Endothelial cell of umbilical vein (primary cell): ENCODE results near the gene FGF12. TPM values are rescaled to one million over a fixed set of nuclear protein-coding genes. Genes with fewer than 3 reads are reported as not detected.

Experiments used
- BruUV-seq: library from RNA; stranded (reverse); fragments of 400-500 nt; replicated peaks from 2 replicates; lab custom pipeline; 2021; lab: Mats Ljungman, UMichigan
- CTCF ChIA-PET: fragments of 300-600, 350-600 bp; sonication (Branson Sonifier 250); formaldehyde crosslinking; loops from one replicate; lab custom pipeline; 2021; ENCODE audit warnings: antibody characterized with exemption, inconsistent platforms; lab: Charles Lee
- POLR2A ChIA-PET: fragments of 300-600, 350-600 bp; sonication (Branson Sonifier 250); formaldehyde crosslinking; loops from one replicate; lab custom pipeline; 2021; ENCODE audit warnings: antibody characterized with exemption, inconsistent platforms; lab: Charles Lee
- DNase-seq: peaks from one replicate; pipeline ENCODE4 v3.0.0-alpha.2; 2011; ENCODE audit warnings: low read depth, low spot score
- FAIRE-seq: peaks from 2 replicates; lab custom pipeline; 2011; peaks lifted over from hg19 to GRCh38; lab: Jason Lieb, UNC
- H2AFZ ChIP-seq: 2 replicates; pipeline ENCODE4 v1.6.0; 2012; ENCODE audit warnings: low read depth, low read length, control low read depth, inconsistent platforms
- H3K27ac ChIP-seq: 2 replicates; pipeline ENCODE4 v1.5.1; 2011; ENCODE audit warnings: low read depth, mild to moderate bottlenecking, control low read depth, low read length, moderate library complexity; ENCODE audit not compliant: insufficient read depth
- H3K27me3 ChIP-seq, 2 experiments: 2 replicates each; pipeline versions ENCODE4 v1.6.0 to v1.6.1; 2011; ENCODE audit warnings: low read length in 2 of 2, mixed read lengths in 1 of 2; ENCODE audit not compliant: control insufficient read depth in 2 of 2, insufficient read depth in 2 of 2
- H3K36me3 ChIP-seq, 2 experiments: 2 replicates in 1 of 2; 3 replicates in 1 of 2; pipeline ENCODE4 v1.5.1; 2011; ENCODE audit warnings: low read length in 2 of 2, mild to moderate bottlenecking in 1 of 2, moderate library complexity in 1 of 2; ENCODE audit not compliant: control insufficient read depth in 2 of 2, insufficient read depth in 2 of 2; ENCODE audit errors: extremely low read depth in 1 of 2
- H3K4me1 ChIP-seq: 3 replicates; pipeline ENCODE4 v1.5.1; 2011; ENCODE audit warnings: mild to moderate bottlenecking, low read length; ENCODE audit not compliant: control insufficient read depth, insufficient read depth; ENCODE audit errors: extremely low read depth
- H3K4me2 ChIP-seq: 2 replicates; pipeline ENCODE4 v1.6.1; 2011; ENCODE audit warnings: low read length, control low read depth, mixed read lengths; ENCODE audit not compliant: insufficient read depth
- H3K4me3 ChIP-seq, 3 experiments: fragments of 200-600 bp in 1 of 3; sonication (generic), shearing (Covaris generic) in 1 of 3; replicated peaks in 1 of 3; 2 replicates each; pipeline ENCODE4 v1.5.1; 2011 to 2016; ENCODE audit warnings: control low read depth in 3 of 3, low read length in 3 of 3, mild to moderate bottlenecking in 2 of 3, inconsistent platforms in 1 of 3, low read depth in 1 of 3, moderate library complexity in 1 of 3; ENCODE audit not compliant: insufficient read depth in 1 of 3
- H3K79me2 ChIP-seq: 2 replicates; pipeline ENCODE4 v1.6.0; 2012; ENCODE audit warnings: low read length, inconsistent platforms; ENCODE audit not compliant: control insufficient read depth, insufficient read depth
- H3K9ac ChIP-seq: replicated peaks from 2 replicates; pipeline ENCODE3; 2011; ENCODE audit warnings: low read length, control low read depth; ENCODE audit not compliant: insufficient read depth; ENCODE audit errors: extremely low read depth
- H3K9me1 ChIP-seq: replicated peaks from 3 replicates; pipeline ENCODE4 v1.6.0; 2011; ENCODE audit warnings: mild to moderate bottlenecking, low read length; ENCODE audit not compliant: control insufficient read depth, insufficient read depth; ENCODE audit errors: extremely low read depth
- H3K9me3 ChIP-seq: replicated peaks from 2 replicates; pipeline ENCODE4 v1.5.1; 2012; ENCODE audit warnings: low read length, inconsistent platforms; ENCODE audit not compliant: control insufficient read depth, insufficient read depth
- H4K20me1 ChIP-seq: replicated peaks from 2 replicates; pipeline ENCODE3; 2011; ENCODE audit warnings: mild to moderate bottlenecking, low read length; ENCODE audit not compliant: control insufficient read depth, insufficient read depth; ENCODE audit errors: extremely low read depth
- EZH2 ChIP-seq: IDR thresholded peaks from 2 replicates; pipeline ENCODE4 v1.6.1; 2012; ENCODE audit warnings: borderline replicate concordance, low read depth, mild to moderate bottlenecking, moderate library complexity, low read length, inconsistent platforms; ENCODE audit not compliant: severe bottlenecking
- FOS ChIP-seq: IDR thresholded peaks from 2 replicates; pipeline ENCODE4 v1.6.1; 2011; ENCODE audit warnings: mild to moderate bottlenecking, low read length, moderate library complexity, borderline replicate concordance; ENCODE audit not compliant: insufficient read depth
- GATA2 ChIP-seq: IDR thresholded peaks from 2 replicates; pipeline ENCODE4 v1.7.0; 2011; ENCODE audit warnings: low read depth, mild to moderate bottlenecking, moderate library complexity, mixed read lengths, low read length; ENCODE audit not compliant: insufficient read length, insufficient read depth
- JUN ChIP-seq: IDR thresholded peaks from 2 replicates; pipeline ENCODE4 v1.6.1; 2011; ENCODE audit warnings: borderline replicate concordance, low read depth; ENCODE audit not compliant: insufficient read length, insufficient read depth
- MYC ChIP-seq: IDR thresholded peaks from one replicate; pipeline ENCODE4 v1.6.1; 2011; ENCODE audit warnings: mild to moderate bottlenecking, low read depth, low read length
- POLR2A ChIP-seq: IDR thresholded peaks from 2 replicates; pipeline ENCODE4 v1.6.1; 2012; ENCODE audit warnings: low read depth, mild to moderate bottlenecking, control low read depth, low read length
- POLR2AphosphoS5 ChIP-seq: IDR thresholded peaks from 2 replicates; pipeline ENCODE4 v1.6.1; 2012; ENCODE audit warnings: low read depth, mild to moderate bottlenecking, control low read depth, low read length, moderate library complexity; ENCODE audit not compliant: insufficient read depth
- dilution Hi-C: fragments of 300-500 bp; cut with MboI; formaldehyde crosslinking; loops from one replicate; pipeline ENCODE4 v1.15.0; 2019; ENCODE audit warnings: low sequenced_read_pairs; ENCODE audit not compliant: extremely low pct_ligation_motif_present
- intact Hi-C: fragments of 100-400 bp; cut with micrococcal nuclease; formaldehyde crosslinking; loops from one replicate; pipeline ENCODE4 v1.10.0; 2022
- polyA plus RNA-seq, 4 experiments: library from polyadenylated mRNA; depleted of rRNA in 3 of 4; stranded (reverse) in 3 of 4; unstranded in 1 of 4; fragments of >200 nt; gene quantifications; 2 replicates each; pipeline versions ENCODE4 v1.2.1 to v1.2.3, GENCODE V29; 2011 to 2012; ENCODE audit warnings: missing spikeins in 1 of 4
- total RNA-seq: library from RNA; stranded (reverse); gene quantifications from 2 replicates; pipeline ENCODE4 v1.2.3, GENCODE V29; 2021
- TF ChIP-seq, protein P1 (sequence below): IDR thresholded peaks from 2 replicates; pipeline ENCODE4 v1.6.1; 2011; ENCODE audit not compliant: insufficient read depth, insufficient read length
- TF ChIP-seq, protein P2 (sequence below), 2 donors: IDR thresholded peaks; 1 replicate in 1 of 2; 2 replicates in 1 of 2; pipeline ENCODE4 v1.5.1; 2011; ENCODE audit warnings: low read length in 2 of 2, mild to moderate bottlenecking in 2 of 2, moderate library complexity in 2 of 2, control low read depth in 1 of 2, inconsistent platforms in 1 of 2, low read depth in 1 of 2; ENCODE audit not compliant: insufficient read depth in 1 of 2; ENCODE audit errors: extremely low read depth in 1 of 2

The FGF12 gene
- total and polyA plus RNA-seq, 2 donors (not counting 3 experiments of a cell fraction or from before 2014, with no cell fraction given): 0.72 to 2.5 TPM

DNA sequence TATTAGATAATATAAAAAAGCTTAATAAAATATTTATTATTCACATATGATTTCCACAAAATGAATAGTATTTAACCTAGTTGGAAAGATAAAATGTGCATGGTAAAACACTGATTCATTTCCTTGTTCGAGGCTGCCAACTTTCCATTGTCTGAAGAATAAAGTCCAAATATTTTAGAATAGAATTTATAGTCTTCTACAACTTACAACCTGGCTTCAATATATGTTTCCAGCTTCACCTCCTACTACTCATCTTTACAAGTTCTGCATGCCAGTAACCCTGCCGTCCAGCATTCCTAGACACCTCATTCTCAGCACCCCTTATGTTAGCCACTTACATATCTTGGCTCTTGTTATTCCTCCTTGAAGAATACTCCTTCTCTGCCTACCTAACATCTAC is 244.5 kb downstream of the FGF12 start:
- peaks cover 0 to 6% of the 10 kb centered on the region in 2 experiments for H3K27me3 ChIP-seq
- no peak overlapping the region for H3K4me3 ChIP-seq
- no peak for TF ChIP-seq MYC
- no peak for TF ChIP-seq POLR2AphosphoS5
- TF ChIP-seq, protein P1, sequence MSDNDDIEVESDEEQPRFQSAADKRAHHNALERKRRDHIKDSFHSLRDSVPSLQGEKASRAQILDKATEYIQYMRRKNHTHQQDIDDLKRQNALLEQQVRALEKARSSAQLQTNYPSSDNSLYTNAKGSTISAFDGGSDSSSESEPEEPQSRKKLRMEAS: no peak
- TF ChIP-seq, protein P2, sequence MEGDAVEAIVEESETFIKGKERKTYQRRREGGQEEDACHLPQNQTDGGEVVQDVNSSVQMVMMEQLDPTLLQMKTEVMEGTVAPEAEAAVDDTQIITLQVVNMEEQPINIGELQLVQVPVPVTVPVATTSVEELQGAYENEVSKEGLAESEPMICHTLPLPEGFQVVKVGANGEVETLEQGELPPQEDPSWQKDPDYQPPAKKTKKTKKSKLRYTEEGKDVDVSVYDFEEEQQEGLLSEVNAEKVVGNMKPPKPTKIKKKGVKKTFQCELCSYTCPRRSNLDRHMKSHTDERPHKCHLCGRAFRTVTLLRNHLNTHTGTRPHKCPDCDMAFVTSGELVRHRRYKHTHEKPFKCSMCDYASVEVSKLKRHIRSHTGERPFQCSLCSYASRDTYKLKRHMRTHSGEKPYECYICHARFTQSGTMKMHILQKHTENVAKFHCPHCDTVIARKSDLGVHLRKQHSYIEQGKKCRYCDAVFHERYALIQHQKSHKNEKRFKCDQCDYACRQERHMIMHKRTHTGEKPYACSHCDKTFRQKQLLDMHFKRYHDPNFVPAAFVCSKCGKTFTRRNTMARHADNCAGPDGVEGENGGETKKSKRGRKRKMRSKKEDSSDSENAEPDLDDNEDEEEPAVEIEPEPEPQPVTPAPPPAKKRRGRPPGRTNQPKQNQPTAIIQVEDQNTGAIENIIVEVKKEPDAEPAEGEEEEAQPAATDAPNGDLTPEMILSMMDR (IDR thresholded peaks at IDR 0.05; ENCODE audit: extremely low read depth in 1 of 2, insufficient read depth in 1 of 2, low read depth in 1 of 2, low read length in 2 of 2): no peak
- TF ChIP-seq EZH2: no peak
- no peak for TF ChIP-seq POLR2A
- TF ChIP-seq GATA2: no peak
- peak; percentile 29 for TF ChIP-seq FOS
- peak; percentile 42 for TF ChIP-seq JUN
- dilution Hi-C loops: no loop called here
- no peaks in the 10 kb centered on the region for H3K36me3 ChIP-seq
- DNase-seq (peak; percentile 58), FAIRE-seq (no peak)
- peak overlapping the region; percentile 20 for H3K4me2 ChIP-seq
- peaks cover 13% of the 10 kb centered on the region for H3K4me1 ChIP-seq
- no peak overlapping the region for H3K9ac ChIP-seq
- H3K9me3 ChIP-seq: no peaks in the 10 kb centered on the region
- H4K20me1 ChIP-seq: no peaks in the 10 kb centered on the region
- intact Hi-C loops: no loop called here
- BruUV-seq: no TSS peak
- no peak overlapping the region for H2AFZ ChIP-seq
- no peaks in the 10 kb centered on the region for H3K79me2 ChIP-seq
- ChIA-PET CTCF (interaction anchor here (0.8 to 1.5 kb wide), 5 partner anchors 11 to 320 kb away, joined by 3 to 10 read pairs (median 3); no protein-coding TSS in a partner anchor), POLR2A (no interaction called here)
- H3K27ac ChIP-seq: peak overlapping the region; percentile 45
- no peaks in the 10 kb centered on the region for H3K9me1 ChIP-seq
